ENCODE data around the gene SELENOW.

Gene SELENOW

DNA sequence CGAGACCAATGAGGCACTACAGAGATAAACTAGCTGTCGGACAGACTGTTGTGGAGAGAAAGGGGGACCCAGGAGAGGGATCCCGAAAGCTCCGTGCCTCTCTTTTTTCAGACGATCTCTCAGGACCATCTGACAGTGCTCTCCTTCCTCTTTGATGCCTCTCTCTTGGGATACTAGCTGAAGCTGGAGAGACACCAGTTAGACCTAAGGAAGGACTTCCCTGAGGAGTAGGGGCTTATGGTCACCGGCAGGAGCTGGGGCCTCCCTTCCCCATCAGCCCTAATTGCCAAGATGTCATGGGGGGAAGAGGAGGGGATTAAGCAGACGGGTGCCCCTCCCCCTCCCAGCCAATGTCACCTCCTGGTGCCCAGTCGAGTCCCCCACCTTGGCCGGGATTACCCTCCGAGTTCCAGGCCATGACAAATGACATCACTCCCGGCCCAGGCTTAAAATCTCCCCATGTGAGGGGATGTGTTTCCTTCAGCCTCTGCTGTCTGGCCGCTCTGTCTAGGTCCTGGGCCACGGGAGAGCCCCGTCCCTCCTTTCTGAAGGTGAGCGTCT, 43.0 kb downstream of the SELENOW start, which contains the start of gene CRX:
Gene CRX, plus strand, starts transcription at position 478 of the 561 bp plus-strand sequence. CDS start 12,507 bp downstream, outside the sequence.
- no peak for DNase-seq (ENCODE audit: low read depth)

DNA sequence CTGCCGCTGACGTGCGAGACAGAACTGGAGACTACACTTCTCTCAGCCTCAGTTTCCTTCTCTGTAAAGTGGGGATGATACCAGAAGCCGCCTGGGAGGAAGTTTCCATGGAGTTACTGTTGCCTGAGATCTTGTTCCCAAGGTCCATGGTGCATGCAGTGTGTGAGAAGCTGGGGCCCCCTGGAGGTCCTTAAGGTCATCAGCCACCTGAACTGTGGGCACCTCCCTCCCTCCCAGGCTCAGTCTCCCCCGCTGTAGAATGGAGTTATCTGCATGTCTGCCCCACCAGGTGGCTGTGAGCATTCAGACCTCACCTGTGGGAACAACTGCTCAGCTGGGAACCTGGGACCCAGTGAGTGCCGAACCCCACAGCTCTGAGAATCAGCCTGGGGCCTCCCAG, 45.9 kb downstream of the SELENOW start:
- no peak for DNase-seq (ENCODE audit: low read depth)

GRCh38 chr19:47826800-47827199, 48.3 kb downstream of the SELENOW start:
- no peak for DNase-seq (ENCODE audit: low read depth)

- DNase-seq (ENCODE audit: low read depth) = no peak
Observed at GRCh38 chr19:47832723-47833122, 54.2 kb downstream of the SELENOW start.
